ENCODE measurements around the gene SLC6A6.

DNA sequence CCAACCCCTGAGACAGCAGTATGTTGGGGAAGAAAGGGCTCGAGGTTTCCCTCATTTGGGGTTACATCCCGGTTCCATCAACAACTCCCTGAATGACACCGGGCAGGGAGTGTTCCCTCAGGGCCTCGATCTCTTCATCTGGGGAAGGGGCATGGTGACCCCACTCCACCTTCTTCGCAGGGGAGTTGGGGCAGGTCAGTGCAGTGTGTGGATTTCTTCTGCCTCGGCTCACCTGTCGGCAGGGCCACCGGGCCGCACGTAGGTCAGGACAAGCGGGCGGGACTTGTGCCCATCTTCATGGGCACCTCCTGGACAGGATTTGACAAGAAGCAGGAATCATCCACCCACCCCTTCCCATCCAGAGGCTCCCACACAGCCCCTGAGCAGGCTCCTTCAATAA is 120.4 kb downstream of the SLC6A6 start:
- no peak for TF ChIP-seq POLR2A (IDR thresholded peaks at IDR 0.05)
- TF ChIP-seq, protein P1, sequence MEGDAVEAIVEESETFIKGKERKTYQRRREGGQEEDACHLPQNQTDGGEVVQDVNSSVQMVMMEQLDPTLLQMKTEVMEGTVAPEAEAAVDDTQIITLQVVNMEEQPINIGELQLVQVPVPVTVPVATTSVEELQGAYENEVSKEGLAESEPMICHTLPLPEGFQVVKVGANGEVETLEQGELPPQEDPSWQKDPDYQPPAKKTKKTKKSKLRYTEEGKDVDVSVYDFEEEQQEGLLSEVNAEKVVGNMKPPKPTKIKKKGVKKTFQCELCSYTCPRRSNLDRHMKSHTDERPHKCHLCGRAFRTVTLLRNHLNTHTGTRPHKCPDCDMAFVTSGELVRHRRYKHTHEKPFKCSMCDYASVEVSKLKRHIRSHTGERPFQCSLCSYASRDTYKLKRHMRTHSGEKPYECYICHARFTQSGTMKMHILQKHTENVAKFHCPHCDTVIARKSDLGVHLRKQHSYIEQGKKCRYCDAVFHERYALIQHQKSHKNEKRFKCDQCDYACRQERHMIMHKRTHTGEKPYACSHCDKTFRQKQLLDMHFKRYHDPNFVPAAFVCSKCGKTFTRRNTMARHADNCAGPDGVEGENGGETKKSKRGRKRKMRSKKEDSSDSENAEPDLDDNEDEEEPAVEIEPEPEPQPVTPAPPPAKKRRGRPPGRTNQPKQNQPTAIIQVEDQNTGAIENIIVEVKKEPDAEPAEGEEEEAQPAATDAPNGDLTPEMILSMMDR (IDR thresholded peaks at IDR 0.05): no peak
- TF ChIP-seq POLR2AphosphoS5 (IDR thresholded peaks at IDR 0.05): no peak
- no peak for TF ChIP-seq EP300 (IDR thresholded peaks at IDR 0.05)

Measured in gastroesophageal sphincter (tissue), 3 donors.